Fibroblast of lung (primary cell): Measurements from ENCODE around the gene SNRNP48. TPM values are rescaled to one million over a fixed set of nuclear protein-coding genes. Genes with fewer than 3 reads are reported as not detected.

Source experiments
- DNase-seq, 2 donors: peaks; one replicate each; pipeline versions ENCODE4 v3.0.0 to v3.0.0-alpha.2; 2010; ENCODE audit warnings: low read depth in 2 of 2
- H2AFZ ChIP-seq: 2 replicates; pipeline ENCODE4 v1.5.1; 2012; ENCODE audit warnings: low read length, control low read depth, inconsistent platforms
- H3K27ac ChIP-seq: 2 replicates; pipeline ENCODE4 v1.5.1; 2011; ENCODE audit warnings: low read length, control low read depth; ENCODE audit not compliant: insufficient read depth
- H3K27me3 ChIP-seq: 2 replicates; pipeline ENCODE4 v1.5.1; 2011; ENCODE audit warnings: mild to moderate bottlenecking, low read length; ENCODE audit not compliant: control insufficient read depth, insufficient read depth
- H3K36me3 ChIP-seq: 2 replicates; pipeline ENCODE4 v1.5.1; 2011; ENCODE audit warnings: low read length; ENCODE audit not compliant: control insufficient read depth, insufficient read depth
- H3K4me1 ChIP-seq: 2 replicates; pipeline ENCODE4 v1.5.1; 2011; ENCODE audit warnings: low read length; ENCODE audit not compliant: control insufficient read depth, insufficient read depth; ENCODE audit errors: extremely low read depth
- H3K4me2 ChIP-seq: 2 replicates; pipeline ENCODE4 v1.5.1; 2011; ENCODE audit warnings: low read length, control low read depth; ENCODE audit not compliant: insufficient read depth; ENCODE audit errors: extremely low read depth
- H3K4me3 ChIP-seq, 4 experiments: fragments of 200-600 bp in 1 of 4; sonication (generic) in 1 of 4; replicated peaks in 1 of 4; 2 replicates each; pipeline ENCODE4 v1.5.1; 2011 to 2016; ENCODE audit warnings: low read length in 4 of 4, low read depth in 3 of 4, mild to moderate bottlenecking in 3 of 4, control low read depth in 2 of 4, inconsistent platforms in 1 of 4, mixed read lengths in 1 of 4; ENCODE audit not compliant: insufficient read depth in 1 of 4; ENCODE audit errors: control extremely low read depth in 1 of 4
- H3K79me2 ChIP-seq: 2 replicates; pipeline ENCODE4 v1.5.1; 2012; ENCODE audit warnings: mild to moderate bottlenecking, low read length, inconsistent platforms; ENCODE audit not compliant: control insufficient read depth, insufficient read depth
- H3K9ac ChIP-seq: 2 replicates; pipeline ENCODE4 v1.5.1; 2011; ENCODE audit warnings: mild to moderate bottlenecking, low read length, control low read depth; ENCODE audit not compliant: insufficient read depth
- H3K9me3 ChIP-seq: 2 replicates; pipeline ENCODE4 v1.5.1; 2012; ENCODE audit warnings: low read depth, low read length; ENCODE audit not compliant: control insufficient read depth, insufficient read depth
- H4K20me1 ChIP-seq: 2 replicates; pipeline ENCODE4 v1.5.1; 2011; ENCODE audit warnings: low read length; ENCODE audit not compliant: control insufficient read depth, insufficient read depth; ENCODE audit errors: extremely low read depth
- CTCF ChIP-seq, 2 donors: IDR thresholded peaks in 1 of 2; conservative IDR thresholded peaks in 1 of 2; 1 replicate in 1 of 2; 2 replicates in 1 of 2; pipeline ENCODE4 v1.5.1; 2011 to 2012; ENCODE audit warnings: low read length in 2 of 2, control low read depth in 1 of 2, inconsistent platforms in 1 of 2, low read depth in 1 of 2, mild to moderate bottlenecking in 1 of 2
- EZH2 ChIP-seq: IDR thresholded peaks from 2 replicates; pipeline ENCODE4 v1.5.1; 2012; ENCODE audit warnings: low read length, control low read depth, mild to moderate bottlenecking; ENCODE audit errors: missing control alignments
- polyA plus RNA-seq, 2 donors: library from polyadenylated mRNA; depleted of rRNA in 1 of 2; stranded (reverse) in 1 of 2; unstranded in 1 of 2; fragments of >200 nt; gene quantifications; 2 replicates each; pipeline ENCODE4 v1.2.1, GENCODE V29; 2011 to 2012; ENCODE audit warnings: missing spikeins in 1 of 2
- total RNA-seq: library from RNA; depleted of rRNA; stranded (reverse); fragments of >200 nt; gene quantifications from 2 replicates; pipeline ENCODE4 v1.2.1, GENCODE V29; 2014

The SNRNP48 gene
- total and polyA plus RNA-seq, 2 donors (not counting 1 experiment from before 2014, with no cell fraction given) = 8.3 to 9.1 TPM

GRCh38 chr6:7558781-7559180, 31.2 kb upstream of the SNRNP48 start:
- no peaks in the 10 kb centered on the region for H3K79me2 ChIP-seq
- no peaks in the 10 kb centered on the region for H3K9me3 ChIP-seq
- H2AFZ ChIP-seq = no peak overlapping the region
- no peaks in the 10 kb centered on the region for H3K27me3 ChIP-seq
- H3K4me2 ChIP-seq = no peak overlapping the region
- H4K20me1 ChIP-seq = no peaks in the 10 kb centered on the region
- no peak overlapping the region for H3K27ac ChIP-seq
- no peak for TF ChIP-seq EZH2
- no peak for TF ChIP-seq CTCF (conservative IDR thresholded peaks at IDR 0.05 in 1 of 2, IDR thresholded peaks at IDR 0.05 in 1 of 2; ENCODE audit: low read depth in 1 of 2, low read length in 2 of 2)
- no peak overlapping the region for H3K4me3 ChIP-seq
- DNase-seq = no peak
- H3K9ac ChIP-seq = no peak overlapping the region
- H3K4me1 ChIP-seq = no peaks in the 10 kb centered on the region
- no peaks in the 10 kb centered on the region for H3K36me3 ChIP-seq

GRCh38 chr6:7559196-7559595, 30.8 kb upstream of the SNRNP48 start:
- Histone ChIP-seq H3K4me3 (no peak overlapping the region), H3K4me1 (no peaks in the 10 kb centered on the region), H3K9me3 (no peaks in the 10 kb centered on the region), H2AFZ (no peak overlapping the region), H3K27ac (no peak overlapping the region), H3K9ac (no peak overlapping the region), H4K20me1 (no peaks in the 10 kb centered on the region), H3K27me3 (no peaks in the 10 kb centered on the region), H3K36me3 (no peaks in the 10 kb centered on the region), H3K4me2 (no peak overlapping the region), H3K79me2 (no peaks in the 10 kb centered on the region)
- TF ChIP-seq EZH2 = no peak
- no peak for TF ChIP-seq CTCF (conservative IDR thresholded peaks at IDR 0.05 in 1 of 2, IDR thresholded peaks at IDR 0.05 in 1 of 2; ENCODE audit: low read depth in 1 of 2, low read length in 2 of 2)
- no peak for DNase-seq

GRCh38 chr6:7559651-7560385, 30.2 kb upstream of the SNRNP48 start:
- no peak for TF ChIP-seq CTCF (conservative IDR thresholded peaks at IDR 0.05 in 1 of 2, IDR thresholded peaks at IDR 0.05 in 1 of 2; ENCODE audit: low read depth in 1 of 2, low read length in 2 of 2)
- no peaks in the 10 kb centered on the region for H3K27me3 ChIP-seq
- H4K20me1 ChIP-seq = no peaks in the 10 kb centered on the region
- no peaks in the 10 kb centered on the region for H3K9me3 ChIP-seq
- no peak overlapping the region for H3K27ac ChIP-seq
- H3K79me2 ChIP-seq = no peaks in the 10 kb centered on the region
- no peak for DNase-seq
- no peak overlapping the region for H3K9ac ChIP-seq
- no peaks in the 10 kb centered on the region for H3K4me1 ChIP-seq
- H2AFZ ChIP-seq = no peak overlapping the region
- no peak overlapping the region for H3K4me2 ChIP-seq
- no peak overlapping the region for H3K4me3 ChIP-seq
- no peaks in the 10 kb centered on the region for H3K36me3 ChIP-seq
